GM12891 (cell line): Measurements from ENCODE around the gene MKKS.

ENCODE experiments used
- POLR2A ChIP-seq: IDR thresholded peaks from 2 replicates; pipeline ENCODE4 v1.6.1; 2011; ENCODE audit warnings: low read depth, low read length, control low read depth
- POLR2AphosphoS5 ChIP-seq: IDR thresholded peaks from 2 replicates; pipeline ENCODE4 v1.6.1; 2011; ENCODE audit warnings: low read depth, low read length, control low read depth
- TAF1 ChIP-seq: IDR thresholded peaks from 2 replicates; pipeline ENCODE4 v1.6.1; 2011; ENCODE audit warnings: low read depth, low read length, control low read depth

GRCh38 chr20:10445758-10446157 lies 11.7 kb upstream of the MKKS start:
- TF ChIP-seq POLR2AphosphoS5 (no peak), POLR2A (no peak), TAF1 (no peak)
